Measurements from ENCODE around the gene CD300H. TPM values are rescaled to one million over a fixed set of nuclear protein-coding genes. Genes with fewer than 3 reads are reported as not detected.

The CD300H gene
- not detected in 2 replicates for total RNA-seq (2014; rRNA removed; shearing (Covaris generic))
- not detected in 2 replicates for polyA plus RNA-seq (2014; cell fraction: nucleus; rRNA removed)

GRCh38 chr17:74567397-74567796 lies at the start of gene CD300H:
Gene CD300H, minus strand, starts transcription at chr17:74567509.
- DNase-seq (ENCODE audit: extremely low read depth, low read depth): no peak

GRCh38 chr17:74616696-74617095 lies 49.4 kb upstream of the CD300H start:
- DNase-seq (ENCODE audit: extremely low read depth, low read depth): no peak

- no peak for DNase-seq (ENCODE audit: extremely low read depth, low read depth)
These were observed 44.7 kb upstream of the CD300H start for GRCh38 chr17:74612046-74612445.

GRCh38 chr17:74610108-74610507 lies 42.8 kb upstream of the CD300H start:
- no peak for DNase-seq (ENCODE audit: extremely low read depth, low read depth)

GRCh38 chr17:74608511-74608910 lies 41.2 kb upstream of the CD300H start:
- DNase-seq (ENCODE audit: extremely low read depth, low read depth): no peak

GRCh38 chr17:74607221-74607620 lies 39.9 kb upstream of the CD300H start:
- no peak for DNase-seq (ENCODE audit: extremely low read depth, low read depth)

- no peak for DNase-seq (ENCODE audit: extremely low read depth, low read depth)
These were observed 38.7 kb upstream of the CD300H start for GRCh38 chr17:74606050-74606449.

- peak; percentile 27 for DNase-seq (ENCODE audit: extremely low read depth, low read depth)
These were observed 38.1 kb upstream of the CD300H start for GRCh38 chr17:74605361-74605760.

- DNase-seq (ENCODE audit: extremely low read depth, low read depth): no peak
These were observed 37.5 kb upstream of the CD300H start for GRCh38 chr17:74604761-74605160.

- no peak for DNase-seq (ENCODE audit: extremely low read depth, low read depth)
These were observed 36.9 kb upstream of the CD300H start for GRCh38 chr17:74604200-74604599.

GRCh38 chr17:74603746-74604145 lies 36.4 kb upstream of the CD300H start:
- DNase-seq (ENCODE audit: extremely low read depth, low read depth): no peak

- no peak for DNase-seq (ENCODE audit: extremely low read depth, low read depth)
These were observed 35.8 kb upstream of the CD300H start for GRCh38 chr17:74603037-74603635.

GRCh38 chr17:74601944-74602572 lies 34.7 kb upstream of the CD300H start:
- DNase-seq (ENCODE audit: extremely low read depth, low read depth): peak; percentile 53

GRCh38 chr17:74599448-74599939 lies 32.2 kb upstream of the CD300H start:
- no peak for DNase-seq (ENCODE audit: extremely low read depth, low read depth)

GRCh38 chr17:74599023-74599399 lies 31.7 kb upstream of the CD300H start:
- no peak for DNase-seq (ENCODE audit: extremely low read depth, low read depth)

- no peak for DNase-seq (ENCODE audit: extremely low read depth, low read depth)
These were observed 31.2 kb upstream of the CD300H start for GRCh38 chr17:74598346-74599022.

- DNase-seq (ENCODE audit: extremely low read depth, low read depth): no peak
These were observed 29.9 kb upstream of the CD300H start for GRCh38 chr17:74597069-74597790.

- no peak for DNase-seq (ENCODE audit: extremely low read depth, low read depth)
These were observed 27.9 kb upstream of the CD300H start for GRCh38 chr17:74595037-74595750.

GRCh38 chr17:74592087-74592990 lies 25.0 kb upstream of the CD300H start, which contains the start of gene CD300LD:
Gene CD300LD, minus strand, starts transcription at chr17:74592283. Its CDS starts 81 bp downstream, at chr17:74592202.
- DNase-seq (ENCODE audit: extremely low read depth, low read depth): no peak
